SU-DHL-6 (cell line): ENCODE results near the gene RAP1A.
A peak's percentile ranks its signal among the peaks of the same experiment; 100 is the strongest.

Experiments used
- H2AFZ ChIP-seq: fragments of 200-600 bp; sonication (generic); 2 replicates; pipeline ENCODE4 v1.6.1; 2014; ENCODE audit warnings: low read depth, mild to moderate bottlenecking, moderate library complexity, mixed read lengths, antibody characterized with exemption, low read length; ENCODE audit not compliant: severe bottlenecking
- H3F3A ChIP-seq: fragments of 200-600 bp; shearing (Covaris generic); 2 replicates; pipeline ENCODE4 v1.6.0; 2016; ENCODE audit warnings: antibody characterized with exemption, mild to moderate bottlenecking; ENCODE audit not compliant: insufficient read depth
- H3K27ac ChIP-seq: fragments of 200-600 bp; sonication (generic); 2 replicates; pipeline ENCODE4 v1.5.1; 2016; ENCODE audit warnings: low read depth, mild to moderate bottlenecking, low read length, moderate library complexity, mixed read lengths
- H3K27me3 ChIP-seq: fragments of 200-600 bp; sonication (generic), shearing (Covaris generic); 2 replicates; pipeline ENCODE4 v1.6.0; 2014; ENCODE audit warnings: mild to moderate bottlenecking, low read length
- H3K36me3 ChIP-seq: fragments of 200-600 bp; sonication (generic); 2 replicates; pipeline ENCODE4 v1.6.1; 2014; ENCODE audit warnings: mild to moderate bottlenecking, low read length, mixed read lengths
- H3K4me2 ChIP-seq: fragments of 300-600, 200-600 bp; shearing (Covaris generic), sonication (generic); 2 replicates; pipeline ENCODE4 v1.6.0; 2014; ENCODE audit warnings: low read length, low read depth, mild to moderate bottlenecking; ENCODE audit not compliant: poor library complexity, severe bottlenecking
- H3K4me3 ChIP-seq: fragments of 200-600 bp; sonication (generic); 2 replicates; pipeline ENCODE4 v1.5.1; 2014; ENCODE audit warnings: antibody characterized with exemption, low read length, mild to moderate bottlenecking, mixed read lengths; ENCODE audit not compliant: insufficient read depth, poor library complexity, severe bottlenecking
- H3K79me2 ChIP-seq: fragments of 200-600 bp; sonication (generic); 2 replicates; pipeline ENCODE4 v1.6.1; 2014; ENCODE audit warnings: mild to moderate bottlenecking, low read length, moderate library complexity; ENCODE audit not compliant: insufficient read depth
- H3K9ac ChIP-seq: fragments of 200-600 bp; sonication (generic); 2 replicates; pipeline ENCODE4 v1.7.0; 2014; ENCODE audit warnings: mild to moderate bottlenecking, low read length
- H3K9me2 ChIP-seq: fragments of 200-600 bp; sonication (generic); replicated peaks from 2 replicates; pipeline ENCODE4 v1.6.1; 2014; ENCODE audit warnings: low read length; ENCODE audit not compliant: insufficient read depth
- H3K9me3 ChIP-seq: fragments of 200-600 bp; sonication (generic); 2 replicates; pipeline ENCODE4 v1.6.1; 2014; ENCODE audit warnings: low read length, mixed read lengths; ENCODE audit not compliant: insufficient read depth
- H4K20me1 ChIP-seq: fragments of 200-600 bp; sonication (generic); 2 replicates; pipeline ENCODE4 v1.6.1; 2014; ENCODE audit warnings: low read depth, mild to moderate bottlenecking, antibody characterized with exemption, low read length, moderate library complexity, mixed read lengths
- EZH2phosphoT487 ChIP-seq: fragments of 200-600 bp; sonication (generic), shearing (Covaris generic); conservative IDR thresholded peaks from 2 replicates; pipeline ENCODE4 v1.6.1; 2018; ENCODE audit warnings: mild to moderate bottlenecking, antibody characterized with exemption, low read length, moderate library complexity, mixed read lengths
- TF ChIP-seq, protein P1 (sequence below): fragments of 200-600 bp; sonication (generic); IDR thresholded peaks from one replicate; pipeline ENCODE4 v1.5.1; 2017; ENCODE audit warnings: antibody characterized with exemption, mild to moderate bottlenecking, low read length, moderate library complexity; ENCODE audit not compliant: insufficient read depth, poor library complexity, severe bottlenecking

Gene RAP1A

GRCh38 chr1:111622166-111622565 is 2.6 kb downstream of the RAP1A start:
- H3F3A ChIP-seq, result peaks cover 32% of the 10 kb centered on the region; the same call in 1 of the 2 replicates
- no peak overlapping the region for H2AFZ ChIP-seq
- H3K27me3 ChIP-seq, result no peaks in the 10 kb centered on the region
- peak overlapping the region; percentile 93 for H3K4me2 ChIP-seq
- H3K79me2 ChIP-seq, result peaks cover 74% of the 10 kb centered on the region
- TF ChIP-seq, protein P1, sequence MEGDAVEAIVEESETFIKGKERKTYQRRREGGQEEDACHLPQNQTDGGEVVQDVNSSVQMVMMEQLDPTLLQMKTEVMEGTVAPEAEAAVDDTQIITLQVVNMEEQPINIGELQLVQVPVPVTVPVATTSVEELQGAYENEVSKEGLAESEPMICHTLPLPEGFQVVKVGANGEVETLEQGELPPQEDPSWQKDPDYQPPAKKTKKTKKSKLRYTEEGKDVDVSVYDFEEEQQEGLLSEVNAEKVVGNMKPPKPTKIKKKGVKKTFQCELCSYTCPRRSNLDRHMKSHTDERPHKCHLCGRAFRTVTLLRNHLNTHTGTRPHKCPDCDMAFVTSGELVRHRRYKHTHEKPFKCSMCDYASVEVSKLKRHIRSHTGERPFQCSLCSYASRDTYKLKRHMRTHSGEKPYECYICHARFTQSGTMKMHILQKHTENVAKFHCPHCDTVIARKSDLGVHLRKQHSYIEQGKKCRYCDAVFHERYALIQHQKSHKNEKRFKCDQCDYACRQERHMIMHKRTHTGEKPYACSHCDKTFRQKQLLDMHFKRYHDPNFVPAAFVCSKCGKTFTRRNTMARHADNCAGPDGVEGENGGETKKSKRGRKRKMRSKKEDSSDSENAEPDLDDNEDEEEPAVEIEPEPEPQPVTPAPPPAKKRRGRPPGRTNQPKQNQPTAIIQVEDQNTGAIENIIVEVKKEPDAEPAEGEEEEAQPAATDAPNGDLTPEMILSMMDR, result no peak
- TF ChIP-seq EZH2phosphoT487, result no peak
- H3K9ac ChIP-seq, result peak overlapping the region; percentile 92
- no peaks in the 10 kb centered on the region for H3K9me3 ChIP-seq
- H3K9me2 ChIP-seq, result no peaks in the 10 kb centered on the region
- H3K36me3 ChIP-seq, result 0 out of 2 replicates have a peak, but pooled peaks cover 3% of the 10 kb centered on the region
- peak overlapping the region; percentile 93 for H3K4me3 ChIP-seq
- peaks cover 31% of the 10 kb centered on the region for H4K20me1 ChIP-seq
- H3K27ac ChIP-seq, result peak overlapping the region; percentile 32; the same call in 1 of the 2 replicates

DNA sequence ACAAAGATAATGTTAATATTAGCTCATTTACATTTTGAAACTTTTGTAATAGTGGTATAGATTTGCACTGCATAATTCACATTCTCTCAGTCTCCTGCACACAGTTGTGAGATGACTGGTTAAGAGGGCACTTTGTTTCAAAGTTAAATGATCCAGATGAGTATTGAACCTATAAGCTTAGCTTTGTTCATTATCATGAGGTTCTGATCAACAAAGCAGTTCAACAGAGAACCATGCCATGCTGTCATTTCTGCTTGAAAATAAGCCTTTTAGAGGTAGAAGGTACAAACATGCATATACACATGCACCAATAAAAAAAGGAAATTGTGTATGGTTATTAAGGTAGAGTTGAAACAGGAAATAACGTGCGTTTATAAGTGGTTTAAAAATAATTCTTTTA is 4.8 kb downstream of the RAP1A start:
- H3K4me3 ChIP-seq, result peak overlapping the region; percentile 28
- H3K36me3 ChIP-seq, result peaks cover 6% of the 10 kb centered on the region; the same call in 1 of the 2 replicates
- H3K4me2 ChIP-seq, result peak overlapping the region; percentile 67
- peak overlapping the region; percentile 30; the same call in 1 of the 2 replicates for H3K27ac ChIP-seq
- H3K9ac ChIP-seq, result peak overlapping the region; percentile 40
- no peaks in the 10 kb centered on the region for H3K9me2 ChIP-seq
- TF ChIP-seq, protein P1, result no peak
- TF ChIP-seq EZH2phosphoT487, result no peak
- no peaks in the 10 kb centered on the region for H3K27me3 ChIP-seq
- H3K79me2 ChIP-seq, result peaks cover 96% of the 10 kb centered on the region
- peaks cover 26% of the 10 kb centered on the region; the same call in 1 of the 2 replicates for H3F3A ChIP-seq
- no peaks in the 10 kb centered on the region for H3K9me3 ChIP-seq
- H4K20me1 ChIP-seq, result peaks cover 31% of the 10 kb centered on the region
- no peak overlapping the region for H2AFZ ChIP-seq

GRCh38 chr1:111625276-111625675 is 5.7 kb downstream of the RAP1A start:
- Histone ChIP-seq H3K9ac (0 out of 2 replicates have a peak overlapping the region, but pooled peaks have one; percentile 40), H3K27ac (peak overlapping the region; percentile 30; the same call in 1 of the 2 replicates), H4K20me1 (peaks cover 35% of the 10 kb centered on the region), H3K27me3 (no peaks in the 10 kb centered on the region), H3K79me2 (peaks cover 100% of the 10 kb centered on the region), H3K4me3 (no peak overlapping the region), H3F3A (peaks cover 26% of the 10 kb centered on the region; the same call in 1 of the 2 replicates), H3K36me3 (peaks cover 13% of the 10 kb centered on the region; the same call in 1 of the 2 replicates), H2AFZ (no peak overlapping the region), H3K4me2 (peak overlapping the region; percentile 67), H3K9me3 (no peaks in the 10 kb centered on the region), H3K9me2 (no peaks in the 10 kb centered on the region)
- TF ChIP-seq, protein P1, result no peak
- no peak for TF ChIP-seq EZH2phosphoT487
